ENCODE measurements around the gene SCMH1. TPM values are rescaled to one million over a fixed set of nuclear protein-coding genes. Genes with fewer than 3 reads are reported as not detected.

SCMH1 gene
- total RNA-seq, 1 experiment from 2014 or later: 39.5 TPM

DNA sequence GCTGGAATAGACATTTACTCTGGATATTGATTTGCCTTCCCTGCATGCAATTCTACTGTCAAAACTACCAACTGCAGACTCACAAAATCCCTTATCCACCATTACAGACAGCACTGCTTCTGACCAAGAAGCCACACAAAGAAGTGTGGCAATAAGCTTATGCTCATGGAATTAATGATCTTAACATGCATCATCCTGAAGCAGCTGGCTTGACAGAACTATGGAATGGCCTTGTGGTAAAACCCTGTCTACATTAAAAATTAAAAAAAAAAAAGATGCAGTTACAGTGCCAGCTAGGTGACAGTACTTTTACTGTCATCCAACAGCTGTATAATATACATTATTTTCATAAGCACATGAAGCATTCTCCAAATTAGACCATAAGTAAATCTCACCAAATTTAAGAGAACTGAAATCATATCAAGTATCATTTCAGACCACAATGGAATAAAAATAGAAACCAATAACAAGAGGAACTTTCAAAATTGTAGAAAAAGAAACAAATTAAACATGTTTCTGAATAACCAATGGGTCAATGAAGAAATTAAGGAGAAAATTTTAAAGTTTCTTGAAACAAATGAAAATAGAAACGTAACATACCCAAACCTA lies 70.7 kb downstream of the SCMH1 start:
- DNase-seq: no peak
- H3K9me2 ChIP-seq (ENCODE audit: insufficient read depth): no peaks in the 10 kb centered on the region; the same call in 1 of the 2 replicates
- no peaks in the 10 kb centered on the region for H3K4me1 ChIP-seq (replicated peaks; ENCODE audit: insufficient read depth)
- no peak for TF ChIP-seq EZH2 (IDR thresholded peaks at IDR 0.05; ENCODE audit: low read depth)
- TF ChIP-seq, protein P1, sequence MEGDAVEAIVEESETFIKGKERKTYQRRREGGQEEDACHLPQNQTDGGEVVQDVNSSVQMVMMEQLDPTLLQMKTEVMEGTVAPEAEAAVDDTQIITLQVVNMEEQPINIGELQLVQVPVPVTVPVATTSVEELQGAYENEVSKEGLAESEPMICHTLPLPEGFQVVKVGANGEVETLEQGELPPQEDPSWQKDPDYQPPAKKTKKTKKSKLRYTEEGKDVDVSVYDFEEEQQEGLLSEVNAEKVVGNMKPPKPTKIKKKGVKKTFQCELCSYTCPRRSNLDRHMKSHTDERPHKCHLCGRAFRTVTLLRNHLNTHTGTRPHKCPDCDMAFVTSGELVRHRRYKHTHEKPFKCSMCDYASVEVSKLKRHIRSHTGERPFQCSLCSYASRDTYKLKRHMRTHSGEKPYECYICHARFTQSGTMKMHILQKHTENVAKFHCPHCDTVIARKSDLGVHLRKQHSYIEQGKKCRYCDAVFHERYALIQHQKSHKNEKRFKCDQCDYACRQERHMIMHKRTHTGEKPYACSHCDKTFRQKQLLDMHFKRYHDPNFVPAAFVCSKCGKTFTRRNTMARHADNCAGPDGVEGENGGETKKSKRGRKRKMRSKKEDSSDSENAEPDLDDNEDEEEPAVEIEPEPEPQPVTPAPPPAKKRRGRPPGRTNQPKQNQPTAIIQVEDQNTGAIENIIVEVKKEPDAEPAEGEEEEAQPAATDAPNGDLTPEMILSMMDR (conservative IDR thresholded peaks at IDR 0.05): no peak
- ChIA-PET POLR2A (ENCODE audit: unreplicated experiment) (no interaction called here), CTCF (no interaction called here)
- BruUV-seq (replicated peaks): no TSS peak
- no peak overlapping the region for H3K4me2 ChIP-seq
- no peak overlapping the region for H3K27ac ChIP-seq
- H2AFZ ChIP-seq: no peak overlapping the region
- no peaks in the 10 kb centered on the region for H4K20me1 ChIP-seq (ENCODE audit: insufficient read depth)
- H3K4me3 ChIP-seq: no peak overlapping the region
- peaks cover 4% of the 10 kb centered on the region; the same call in 1 of the 2 replicates for H3F3A ChIP-seq (ENCODE audit: insufficient read depth, low read depth)
- no peaks in the 10 kb centered on the region for H3K79me2 ChIP-seq (ENCODE audit: low read depth)
- H3K27me3 ChIP-seq (ENCODE audit: insufficient read depth, low read depth): no peaks in the 10 kb centered on the region
- peaks cover 15% of the 10 kb centered on the region for H3K9me3 ChIP-seq (ENCODE audit: insufficient read depth, low read depth)
- peaks cover 11% of the 10 kb centered on the region; the same call in 1 of the 2 replicates for H3K36me3 ChIP-seq (ENCODE audit: low read depth)
- intact Hi-C loops (cut with micrococcal nuclease; ENCODE audit: unreplicated experiment): no loop called here

DNA sequence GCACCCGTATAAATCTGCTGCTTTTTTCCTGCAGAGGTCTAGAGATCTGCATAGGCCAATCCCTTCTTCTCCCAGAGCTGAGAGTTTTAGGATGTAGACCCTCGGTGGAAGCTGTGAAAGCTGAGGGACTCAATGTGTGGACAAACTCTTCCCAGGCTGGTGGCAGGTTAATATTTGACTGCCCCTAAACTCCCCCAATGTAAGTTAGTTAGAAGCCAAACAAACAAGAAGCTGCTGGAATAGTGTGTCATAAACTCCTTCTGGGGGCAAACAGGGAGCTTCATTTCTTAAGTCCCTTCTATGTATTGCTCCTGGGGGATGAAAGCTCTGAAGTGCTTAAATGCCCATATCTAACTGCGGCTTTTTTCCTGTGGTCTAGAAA lies 72.3 kb downstream of the SCMH1 start:
- Histone ChIP-seq H4K20me1 (ENCODE audit: insufficient read depth) (no peaks in the 10 kb centered on the region), H3F3A (ENCODE audit: insufficient read depth, low read depth) (no peaks in the 10 kb centered on the region), H3K9me2 (ENCODE audit: insufficient read depth) (no peaks in the 10 kb centered on the region; the same call in 1 of the 2 replicates), H3K4me1 (replicated peaks; ENCODE audit: insufficient read depth) (no peaks in the 10 kb centered on the region), H3K4me3 (no peak overlapping the region), H3K27me3 (ENCODE audit: insufficient read depth, low read depth) (no peaks in the 10 kb centered on the region), H3K79me2 (ENCODE audit: low read depth) (no peaks in the 10 kb centered on the region), H3K4me2 (no peak overlapping the region), H3K9me3 (ENCODE audit: insufficient read depth, low read depth) (peaks cover 15% of the 10 kb centered on the region), H3K36me3 (ENCODE audit: low read depth) (peaks cover 11% of the 10 kb centered on the region; the same call in 1 of the 2 replicates), H3K27ac (no peak overlapping the region), H2AFZ (no peak overlapping the region)
- DNase-seq: no peak
- BruUV-seq (replicated peaks): no TSS peak
- no peak for TF ChIP-seq EZH2 (IDR thresholded peaks at IDR 0.05; ENCODE audit: low read depth)
- ChIA-PET POLR2A (ENCODE audit: unreplicated experiment) (no interaction called here), CTCF (no interaction called here)
- intact Hi-C loops (cut with micrococcal nuclease; ENCODE audit: unreplicated experiment): no loop called here

DNA sequence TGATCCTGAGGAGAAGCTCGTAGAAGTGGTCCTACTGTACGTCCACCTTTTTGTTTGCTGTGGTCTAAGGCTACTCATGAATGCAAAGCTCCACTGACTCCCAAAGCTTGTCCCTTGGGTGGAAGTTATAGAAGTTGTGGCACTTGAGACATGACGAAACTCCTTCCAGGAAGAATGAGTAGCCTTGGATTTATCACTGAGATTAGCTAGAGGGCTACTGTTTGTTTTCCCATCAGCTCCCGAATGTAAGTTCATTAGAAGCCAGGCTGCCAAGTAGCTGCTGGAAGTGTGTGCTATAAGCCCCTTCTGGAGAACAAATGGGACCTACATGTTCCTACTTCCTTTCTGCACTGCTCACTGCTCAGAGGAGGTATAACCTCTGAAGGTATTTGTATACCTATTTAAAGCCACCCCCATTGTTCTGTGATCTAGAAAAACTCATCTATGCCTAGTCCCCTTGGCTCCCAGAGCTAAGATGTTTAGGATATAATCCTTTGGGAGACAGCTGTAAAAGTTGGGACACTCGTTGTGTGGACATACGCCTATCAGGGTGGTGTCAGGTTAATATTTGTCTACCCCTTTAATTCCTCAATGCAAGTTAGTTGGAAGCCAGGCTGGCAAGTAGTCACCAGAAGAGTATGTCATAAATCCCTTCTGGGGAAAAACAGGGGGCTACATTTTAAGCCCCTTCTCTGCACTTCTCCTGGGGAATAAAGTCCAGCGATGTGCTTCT lies 72.9 kb downstream of the SCMH1 start:
- peaks cover 11% of the 10 kb centered on the region; the same call in 1 of the 2 replicates for H3K36me3 ChIP-seq (ENCODE audit: low read depth)
- intact Hi-C loops (cut with micrococcal nuclease; ENCODE audit: unreplicated experiment): no loop called here
- H3K4me2 ChIP-seq: no peak overlapping the region
- BruUV-seq (replicated peaks): no TSS peak
- H3K9me3 ChIP-seq (ENCODE audit: insufficient read depth, low read depth): peaks cover 15% of the 10 kb centered on the region
- no peaks in the 10 kb centered on the region for H4K20me1 ChIP-seq (ENCODE audit: insufficient read depth)
- CTCF ChIA-PET: no interaction called here
- H3K4me1 ChIP-seq (replicated peaks; ENCODE audit: insufficient read depth): no peaks in the 10 kb centered on the region
- POLR2A ChIA-PET (ENCODE audit: unreplicated experiment): no interaction called here
- H3K9me2 ChIP-seq (ENCODE audit: insufficient read depth): no peaks in the 10 kb centered on the region; the same call in 1 of the 2 replicates
- no peak overlapping the region for H3K4me3 ChIP-seq
- no peak overlapping the region for H2AFZ ChIP-seq
- DNase-seq: no peak
- no peaks in the 10 kb centered on the region for H3K27me3 ChIP-seq (ENCODE audit: insufficient read depth, low read depth)
- no peaks in the 10 kb centered on the region for H3K79me2 ChIP-seq (ENCODE audit: low read depth)
- no peaks in the 10 kb centered on the region for H3F3A ChIP-seq (ENCODE audit: insufficient read depth, low read depth)
- TF ChIP-seq, protein P1 (conservative IDR thresholded peaks at IDR 0.05): no peak
- no peak for TF ChIP-seq EZH2 (IDR thresholded peaks at IDR 0.05; ENCODE audit: low read depth)
- no peak overlapping the region for H3K27ac ChIP-seq
